ENCODE measurements around the gene UBAC1. TPM values are rescaled to one million over a fixed set of nuclear protein-coding genes. Genes with fewer than 3 reads are reported as not detected.

The UBAC1 gene
- total RNA-seq, 1 experiment from 2014 or later: 58.2 TPM

- Histone ChIP-seq H3K4me3 (ENCODE audit: low read depth, low read length, poor library complexity, severe bottlenecking) (no peak overlapping the region), H3K27ac (ENCODE audit: low read depth, low read length, poor library complexity, severe bottlenecking) (no peak overlapping the region), H3K36me3 (ENCODE audit: insufficient read depth, low read length, poor library complexity, severe bottlenecking) (peaks cover 18% of the 10 kb centered on the region), H3K9me3 (ENCODE audit: low read depth, low read length, poor library complexity, severe bottlenecking) (no peaks in the 10 kb centered on the region), H3K27me3 (replicated peaks; ENCODE audit: insufficient read depth, low read depth, low read length, poor library complexity) (no peaks in the 10 kb centered on the region), H3K4me1 (ENCODE audit: insufficient read depth, low read length, poor library complexity, severe bottlenecking) (no peaks in the 10 kb centered on the region)
- no TSS peak for BruUV-seq (replicated peaks)
- ChIA-PET CTCF (no interaction called here), POLR2A (ENCODE audit: low non-redundant PET) (no interaction called here)
- intact Hi-C loops (cut with micrococcal nuclease; ENCODE audit: unreplicated experiment): no loop called here
- TF ChIP-seq EZH2 (IDR thresholded peaks at IDR 0.05; ENCODE audit: borderline replicate concordance, low read depth, low read length, poor library complexity, severe bottlenecking) (no peak), CTCF (conservative IDR thresholded peaks at IDR 0.05; ENCODE audit: low read depth, low read length) (no peak)
- DNase-seq (ENCODE audit: low spot score): no peak
These were observed 48.3 kb upstream of the UBAC1 start for GRCh38 chr9:136009516-136009915.

- no peak for TF ChIP-seq CTCF (conservative IDR thresholded peaks at IDR 0.05; ENCODE audit: low read depth, low read length)
- no peak for TF ChIP-seq EZH2 (IDR thresholded peaks at IDR 0.05; ENCODE audit: borderline replicate concordance, low read depth, low read length, poor library complexity, severe bottlenecking)
- no peaks in the 10 kb centered on the region for H3K4me1 ChIP-seq (ENCODE audit: insufficient read depth, low read length, poor library complexity, severe bottlenecking)
- no peak overlapping the region for H3K27ac ChIP-seq (ENCODE audit: low read depth, low read length, poor library complexity, severe bottlenecking)
- no peaks in the 10 kb centered on the region for H3K9me3 ChIP-seq (ENCODE audit: low read depth, low read length, poor library complexity, severe bottlenecking)
- H3K27me3 ChIP-seq (replicated peaks; ENCODE audit: insufficient read depth, low read depth, low read length, poor library complexity): no peaks in the 10 kb centered on the region
- peaks cover 18% of the 10 kb centered on the region for H3K36me3 ChIP-seq (ENCODE audit: insufficient read depth, low read length, poor library complexity, severe bottlenecking)
- intact Hi-C loops (cut with micrococcal nuclease; ENCODE audit: unreplicated experiment): no loop called here
- no peak for DNase-seq (ENCODE audit: low spot score)
- ChIA-PET POLR2A (ENCODE audit: low non-redundant PET) (no interaction called here), CTCF (no interaction called here)
- BruUV-seq (replicated peaks): no TSS peak
- H3K4me3 ChIP-seq (ENCODE audit: low read depth, low read length, poor library complexity, severe bottlenecking): no peak overlapping the region
These were observed 47.5 kb upstream of the UBAC1 start for GRCh38 chr9:136008693-136008997.

- H3K27me3 ChIP-seq (replicated peaks; ENCODE audit: insufficient read depth, low read depth, low read length, poor library complexity): no peaks in the 10 kb centered on the region
These were observed 46.9 kb upstream of the UBAC1 start for GRCh38 chr9:136007934-136008692.

More at GRCh38 chr9:136007934-136008692, 46.9 kb upstream of the UBAC1 start:
- CTCF ChIA-PET: no interaction called here
- Histone ChIP-seq H3K9me3 (ENCODE audit: low read depth, low read length, poor library complexity, severe bottlenecking) (no peaks in the 10 kb centered on the region), H3K36me3 (ENCODE audit: insufficient read depth, low read length, poor library complexity, severe bottlenecking) (peaks cover 15% of the 10 kb centered on the region), H3K4me1 (ENCODE audit: insufficient read depth, low read length, poor library complexity, severe bottlenecking) (no peaks in the 10 kb centered on the region), H3K27ac (ENCODE audit: low read depth, low read length, poor library complexity, severe bottlenecking) (no peak overlapping the region), H3K4me3 (ENCODE audit: low read depth, low read length, poor library complexity, severe bottlenecking) (no peak overlapping the region)
- no peak for TF ChIP-seq CTCF (conservative IDR thresholded peaks at IDR 0.05; ENCODE audit: low read depth, low read length)
- TF ChIP-seq EZH2 (IDR thresholded peaks at IDR 0.05; ENCODE audit: borderline replicate concordance, low read depth, low read length, poor library complexity, severe bottlenecking): no peak
- no peak for DNase-seq (ENCODE audit: low spot score)
- no TSS peak for BruUV-seq (replicated peaks)
- intact Hi-C loops (cut with micrococcal nuclease; ENCODE audit: unreplicated experiment): no loop called here
- POLR2A ChIA-PET (ENCODE audit: low non-redundant PET): no interaction called here
